HEK293 (cell line): ENCODE results near the gene INHBB.

Source experiments
- CTCF ChIA-PET: fragments of 350-600 bp; formaldehyde crosslinking; extraction: SDS; loops from one replicate; lab custom pipeline; 2021; ENCODE audit warnings: antibody characterized with exemption; lab: Yijun Ruan, JAX
- POLR2A ChIA-PET: fragments of 300-600 bp; formaldehyde crosslinking; extraction: SDS; loops from one replicate; lab custom pipeline; 2020; ENCODE audit warnings: antibody characterized with exemption, inconsistent platforms; lab: Yijun Ruan, JAX
- H3K27ac ChIP-seq: fragments of 200-500 bp; sonication (Bioruptor generic); 2 replicates; pipeline ENCODE4 v1.5.1; 2014; ENCODE audit warnings: low read depth, low read length, control low read depth, inconsistent platforms; ENCODE audit errors: extremely low read depth
- H3K36me3 ChIP-seq, 2 experiments: fragments of 200-500 bp in 1 of 2; sonication (Bioruptor generic) in 1 of 2; 1 replicate in 1 of 2; 2 replicates in 1 of 2; pipeline ENCODE4 v1.5.1; 2014 to 2017; ENCODE audit warnings: inconsistent platforms in 2 of 2, low read length in 2 of 2; ENCODE audit not compliant: control insufficient read depth in 2 of 2, insufficient read depth in 1 of 2
- H3K4me1 ChIP-seq: fragments of 200-500 bp; sonication (Bioruptor generic); 2 replicates; pipeline ENCODE4 v1.5.1; 2014; ENCODE audit warnings: mild to moderate bottlenecking, low read length, inconsistent platforms; ENCODE audit not compliant: control insufficient read depth, insufficient read depth
- H3K4me3 ChIP-seq: 2 replicates; pipeline ENCODE4 v1.5.1; 2011; ENCODE audit warnings: low read depth, mild to moderate bottlenecking, control low read depth, low read length, moderate library complexity
- H3K9me3 ChIP-seq: fragments of 200-500 bp; sonication (Bioruptor generic); 2 replicates; pipeline ENCODE4 v1.5.1; 2014; ENCODE audit warnings: low read depth, low read length, inconsistent platforms; ENCODE audit not compliant: control insufficient read depth, insufficient read depth
- KLF9 ChIP-seq: fragments of 450-650 bp; formaldehyde crosslinking; IDR thresholded peaks from 2 replicates; pipeline ENCODE4 v1.5.1; 2016; ENCODE audit warnings: missing biosample characterization, missing genetic modification characterization, low read depth
- ZBTB7A ChIP-seq: fragments of 450-650 bp; formaldehyde crosslinking; IDR thresholded peaks from 2 replicates; pipeline ENCODE4 v1.5.1; 2016; ENCODE audit warnings: low read depth, missing biosample characterization, missing genetic modification characterization
- ZNF2 ChIP-seq: fragments of 450-650 bp; formaldehyde crosslinking; IDR thresholded peaks from 2 replicates; pipeline ENCODE4 v1.5.1; 2016; ENCODE audit warnings: missing biosample characterization, missing genetic modification characterization
- ZNF274 ChIP-seq, 2 experiments: fragments of 200-500 bp in 1 of 2; fragments of 450-650 bp in 1 of 2; sonication (Bioruptor generic) in 1 of 2; formaldehyde crosslinking in 1 of 2; IDR thresholded peaks; 2 replicates each; pipeline versions ENCODE4 v1.5.1 to v1.6.1; 2014 to 2016; ENCODE audit warnings: borderline replicate concordance in 1 of 2, inconsistent platforms in 1 of 2, low read length in 1 of 2, missing biosample characterization in 1 of 2, missing genetic modification characterization in 1 of 2
- ZNF426 ChIP-seq: fragments of 450-650 bp; formaldehyde crosslinking; IDR thresholded peaks from 2 replicates; pipeline ENCODE4 v1.5.1; 2017; ENCODE audit warnings: missing biosample characterization, missing genetic modification characterization, mild to moderate bottlenecking, inconsistent platforms, moderate library complexity
- ZNF48 ChIP-seq: fragments of 450-650 bp; formaldehyde crosslinking; IDR thresholded peaks from 2 replicates; pipeline ENCODE4 v1.5.1; 2016; ENCODE audit warnings: missing biosample characterization, missing genetic modification characterization
- ZNF629 ChIP-seq: fragments of 450-650 bp; formaldehyde crosslinking; IDR thresholded peaks from 2 replicates; pipeline ENCODE4 v1.5.1; 2017; ENCODE audit warnings: missing biosample characterization, missing genetic modification characterization
- ZNF654 ChIP-seq: fragments of 450-650 bp; formaldehyde crosslinking; IDR thresholded peaks from 2 replicates; pipeline ENCODE4 v1.5.1; 2016; ENCODE audit warnings: low read depth, missing biosample characterization, missing genetic modification characterization
- ZXDB ChIP-seq: fragments of 450-650 bp; formaldehyde crosslinking; IDR thresholded peaks from 2 replicates; pipeline ENCODE4 v1.5.1; 2016; ENCODE audit warnings: missing biosample characterization, missing genetic modification characterization
- TF ChIP-seq, protein P1 (sequence below): fragments of 450-650 bp; formaldehyde crosslinking; IDR thresholded peaks from 2 replicates; pipeline ENCODE4 v1.5.1; 2016; ENCODE audit warnings: missing biosample characterization, missing genetic modification characterization, borderline replicate concordance
- TF ChIP-seq, protein P2 (sequence below): fragments of 450-650 bp; formaldehyde crosslinking; IDR thresholded peaks from 2 replicates; pipeline ENCODE4 v1.5.1; 2016; ENCODE audit warnings: missing biosample characterization, missing genetic modification characterization
- TF ChIP-seq, protein P3 (sequence below): fragments of 450-650 bp; formaldehyde crosslinking; IDR thresholded peaks from 2 replicates; pipeline ENCODE4 v1.5.1; 2017; ENCODE audit warnings: missing biosample characterization, missing genetic modification characterization
- TF ChIP-seq, protein P4 (sequence below): fragments of 450-650 bp; formaldehyde crosslinking; IDR thresholded peaks from 2 replicates; pipeline ENCODE4 v1.5.1; 2016; ENCODE audit warnings: missing biosample characterization, missing genetic modification characterization
- TF ChIP-seq, protein P5 (sequence below): IDR thresholded peaks from 2 replicates; pipeline ENCODE4 v1.6.1; 2011; ENCODE audit warnings: mild to moderate bottlenecking, low read depth, low read length, borderline replicate concordance

Gene INHBB

DNA sequence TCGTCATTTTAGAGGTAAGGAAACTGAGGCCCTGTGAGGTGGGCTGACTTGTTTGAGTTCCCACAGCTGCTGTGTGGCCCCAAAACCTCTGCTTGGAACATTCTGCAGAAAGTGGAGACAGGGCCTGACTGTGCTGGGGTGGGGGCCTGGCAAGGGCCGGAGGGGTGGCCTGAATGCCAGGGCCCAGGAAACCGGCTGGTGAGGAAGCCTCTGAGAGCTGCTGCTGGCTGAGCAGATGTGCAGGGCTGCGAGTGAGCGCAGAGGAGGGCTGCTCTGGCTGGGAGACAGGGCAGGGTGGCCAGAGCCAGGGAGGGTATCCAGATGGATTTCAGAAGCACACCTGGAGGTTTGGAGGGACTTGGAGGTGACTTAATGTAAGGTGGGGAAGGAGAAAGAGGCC, 29.9 kb upstream of the INHBB start:
- POLR2A ChIA-PET, result no interaction called here
- no peaks in the 10 kb centered on the region for H3K9me3 ChIP-seq
- H3K4me1 ChIP-seq, result no peaks in the 10 kb centered on the region
- H3K4me3 ChIP-seq, result no peak overlapping the region
- CTCF ChIA-PET, result interaction anchor here (0.6 kb wide), 1 partner anchor 697 kb away, joined by 3 read pairs; no protein-coding TSS in a partner anchor
- no peaks in the 10 kb centered on the region for H3K36me3 ChIP-seq
- TF ChIP-seq ZNF654, result no peak
- TF ChIP-seq, protein P1, sequence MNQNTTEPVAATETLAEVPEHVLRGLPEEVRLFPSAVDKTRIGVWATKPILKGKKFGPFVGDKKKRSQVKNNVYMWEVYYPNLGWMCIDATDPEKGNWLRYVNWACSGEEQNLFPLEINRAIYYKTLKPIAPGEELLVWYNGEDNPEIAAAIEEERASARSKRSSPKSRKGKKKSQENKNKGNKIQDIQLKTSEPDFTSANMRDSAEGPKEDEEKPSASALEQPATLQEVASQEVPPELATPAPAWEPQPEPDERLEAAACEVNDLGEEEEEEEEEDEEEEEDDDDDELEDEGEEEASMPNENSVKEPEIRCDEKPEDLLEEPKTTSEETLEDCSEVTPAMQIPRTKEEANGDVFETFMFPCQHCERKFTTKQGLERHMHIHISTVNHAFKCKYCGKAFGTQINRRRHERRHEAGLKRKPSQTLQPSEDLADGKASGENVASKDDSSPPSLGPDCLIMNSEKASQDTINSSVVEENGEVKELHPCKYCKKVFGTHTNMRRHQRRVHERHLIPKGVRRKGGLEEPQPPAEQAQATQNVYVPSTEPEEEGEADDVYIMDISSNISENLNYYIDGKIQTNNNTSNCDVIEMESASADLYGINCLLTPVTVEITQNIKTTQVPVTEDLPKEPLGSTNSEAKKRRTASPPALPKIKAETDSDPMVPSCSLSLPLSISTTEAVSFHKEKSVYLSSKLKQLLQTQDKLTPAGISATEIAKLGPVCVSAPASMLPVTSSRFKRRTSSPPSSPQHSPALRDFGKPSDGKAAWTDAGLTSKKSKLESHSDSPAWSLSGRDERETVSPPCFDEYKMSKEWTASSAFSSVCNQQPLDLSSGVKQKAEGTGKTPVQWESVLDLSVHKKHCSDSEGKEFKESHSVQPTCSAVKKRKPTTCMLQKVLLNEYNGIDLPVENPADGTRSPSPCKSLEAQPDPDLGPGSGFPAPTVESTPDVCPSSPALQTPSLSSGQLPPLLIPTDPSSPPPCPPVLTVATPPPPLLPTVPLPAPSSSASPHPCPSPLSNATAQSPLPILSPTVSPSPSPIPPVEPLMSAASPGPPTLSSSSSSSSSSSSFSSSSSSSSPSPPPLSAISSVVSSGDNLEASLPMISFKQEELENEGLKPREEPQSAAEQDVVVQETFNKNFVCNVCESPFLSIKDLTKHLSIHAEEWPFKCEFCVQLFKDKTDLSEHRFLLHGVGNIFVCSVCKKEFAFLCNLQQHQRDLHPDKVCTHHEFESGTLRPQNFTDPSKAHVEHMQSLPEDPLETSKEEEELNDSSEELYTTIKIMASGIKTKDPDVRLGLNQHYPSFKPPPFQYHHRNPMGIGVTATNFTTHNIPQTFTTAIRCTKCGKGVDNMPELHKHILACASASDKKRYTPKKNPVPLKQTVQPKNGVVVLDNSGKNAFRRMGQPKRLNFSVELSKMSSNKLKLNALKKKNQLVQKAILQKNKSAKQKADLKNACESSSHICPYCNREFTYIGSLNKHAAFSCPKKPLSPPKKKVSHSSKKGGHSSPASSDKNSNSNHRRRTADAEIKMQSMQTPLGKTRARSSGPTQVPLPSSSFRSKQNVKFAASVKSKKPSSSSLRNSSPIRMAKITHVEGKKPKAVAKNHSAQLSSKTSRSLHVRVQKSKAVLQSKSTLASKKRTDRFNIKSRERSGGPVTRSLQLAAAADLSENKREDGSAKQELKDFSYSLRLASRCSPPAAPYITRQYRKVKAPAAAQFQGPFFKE (tag by site-specific recombination), result no peak
- TF ChIP-seq, protein P2, sequence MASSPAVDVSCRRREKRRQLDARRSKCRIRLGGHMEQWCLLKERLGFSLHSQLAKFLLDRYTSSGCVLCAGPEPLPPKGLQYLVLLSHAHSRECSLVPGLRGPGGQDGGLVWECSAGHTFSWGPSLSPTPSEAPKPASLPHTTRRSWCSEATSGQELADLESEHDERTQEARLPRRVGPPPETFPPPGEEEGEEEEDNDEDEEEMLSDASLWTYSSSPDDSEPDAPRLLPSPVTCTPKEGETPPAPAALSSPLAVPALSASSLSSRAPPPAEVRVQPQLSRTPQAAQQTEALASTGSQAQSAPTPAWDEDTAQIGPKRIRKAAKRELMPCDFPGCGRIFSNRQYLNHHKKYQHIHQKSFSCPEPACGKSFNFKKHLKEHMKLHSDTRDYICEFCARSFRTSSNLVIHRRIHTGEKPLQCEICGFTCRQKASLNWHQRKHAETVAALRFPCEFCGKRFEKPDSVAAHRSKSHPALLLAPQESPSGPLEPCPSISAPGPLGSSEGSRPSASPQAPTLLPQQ (tag by site-specific recombination), result no peak
- no peak for TF ChIP-seq ZNF274 (IDR thresholded peaks at IDR 0.05; ENCODE audit: low read length)
- TF ChIP-seq ZNF274 (tag by site-specific recombination; IDR thresholded peaks at IDR 0.05; ENCODE audit: borderline replicate concordance), result no peak
- no peak for TF ChIP-seq ZNF426 (tag by site-specific recombination)
- TF ChIP-seq ZBTB7A (tag by site-specific recombination), result no peak
- no peak for TF ChIP-seq ZXDB
- H3K27ac ChIP-seq, result no peak overlapping the region

DNA sequence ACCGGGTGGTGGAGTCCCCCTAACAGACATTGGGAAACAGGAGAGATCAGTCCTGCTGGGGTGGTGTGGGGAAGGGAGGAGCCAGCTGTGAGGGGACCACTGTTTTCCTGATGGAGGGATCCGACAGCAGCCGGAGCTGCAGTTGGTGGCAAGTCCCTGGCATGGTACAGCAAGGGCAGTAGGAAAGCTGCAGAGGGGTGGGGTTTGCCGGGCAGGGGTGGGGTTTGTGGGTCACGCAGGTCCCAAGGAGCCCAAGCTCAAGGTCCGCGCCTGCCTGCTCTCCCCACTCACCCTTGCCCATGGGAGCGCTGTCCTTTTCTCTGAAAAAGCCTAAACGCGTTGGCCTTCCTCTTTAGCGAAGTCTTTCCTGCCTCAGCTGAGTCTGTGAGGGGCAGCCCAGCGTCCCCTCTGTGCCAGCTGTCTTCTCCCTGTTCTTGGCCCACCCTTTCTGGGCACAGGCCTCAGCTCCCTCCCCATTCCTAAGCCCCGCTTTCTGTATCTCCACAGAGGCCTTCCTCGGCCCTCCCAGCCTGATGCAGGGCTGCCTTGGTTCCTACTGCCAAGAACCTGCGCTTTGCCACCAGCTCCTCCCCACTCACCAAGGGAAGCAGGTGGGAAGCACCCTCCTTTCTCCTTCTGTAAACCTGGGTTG, 29.3 kb upstream of the INHBB start:
- Histone ChIP-seq H3K4me1 (no peaks in the 10 kb centered on the region), H3K4me3 (no peak overlapping the region), H3K27ac (no peak overlapping the region), H3K9me3 (no peaks in the 10 kb centered on the region), H3K36me3 (no peaks in the 10 kb centered on the region)
- no peak for TF ChIP-seq ZNF48 (tag by site-specific recombination)
- TF ChIP-seq, protein P3, sequence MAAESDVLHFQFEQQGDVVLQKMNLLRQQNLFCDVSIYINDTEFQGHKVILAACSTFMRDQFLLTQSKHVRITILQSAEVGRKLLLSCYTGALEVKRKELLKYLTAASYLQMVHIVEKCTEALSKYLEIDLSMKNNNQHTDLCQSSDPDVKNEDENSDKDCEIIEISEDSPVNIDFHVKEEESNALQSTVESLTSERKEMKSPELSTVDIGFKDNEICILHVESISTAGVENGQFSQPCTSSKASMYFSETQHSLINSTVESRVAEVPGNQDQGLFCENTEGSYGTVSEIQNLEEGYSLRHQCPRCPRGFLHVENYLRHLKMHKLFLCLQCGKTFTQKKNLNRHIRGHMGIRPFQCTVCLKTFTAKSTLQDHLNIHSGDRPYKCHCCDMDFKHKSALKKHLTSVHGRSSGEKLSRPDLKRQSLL (tag by site-specific recombination), result no peak
- TF ChIP-seq ZNF2, result no peak
- TF ChIP-seq, protein P4, sequence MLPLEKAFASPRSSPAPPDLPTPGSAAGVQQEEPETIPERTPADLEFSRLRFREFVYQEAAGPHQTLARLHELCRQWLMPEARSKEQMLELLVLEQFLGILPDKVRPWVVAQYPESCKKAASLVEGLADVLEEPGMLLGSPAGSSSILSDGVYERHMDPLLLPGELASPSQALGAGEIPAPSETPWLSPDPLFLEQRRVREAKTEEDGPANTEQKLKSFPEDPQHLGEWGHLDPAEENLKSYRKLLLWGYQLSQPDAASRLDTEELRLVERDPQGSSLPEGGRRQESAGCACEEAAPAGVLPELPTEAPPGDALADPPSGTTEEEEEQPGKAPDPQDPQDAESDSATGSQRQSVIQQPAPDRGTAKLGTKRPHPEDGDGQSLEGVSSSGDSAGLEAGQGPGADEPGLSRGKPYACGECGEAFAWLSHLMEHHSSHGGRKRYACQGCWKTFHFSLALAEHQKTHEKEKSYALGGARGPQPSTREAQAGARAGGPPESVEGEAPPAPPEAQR (tag by site-specific recombination), result no peak
- TF ChIP-seq, protein P5, sequence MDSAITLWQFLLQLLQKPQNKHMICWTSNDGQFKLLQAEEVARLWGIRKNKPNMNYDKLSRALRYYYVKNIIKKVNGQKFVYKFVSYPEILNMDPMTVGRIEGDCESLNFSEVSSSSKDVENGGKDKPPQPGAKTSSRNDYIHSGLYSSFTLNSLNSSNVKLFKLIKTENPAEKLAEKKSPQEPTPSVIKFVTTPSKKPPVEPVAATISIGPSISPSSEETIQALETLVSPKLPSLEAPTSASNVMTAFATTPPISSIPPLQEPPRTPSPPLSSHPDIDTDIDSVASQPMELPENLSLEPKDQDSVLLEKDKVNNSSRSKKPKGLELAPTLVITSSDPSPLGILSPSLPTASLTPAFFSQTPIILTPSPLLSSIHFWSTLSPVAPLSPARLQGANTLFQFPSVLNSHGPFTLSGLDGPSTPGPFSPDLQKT, result no peak
- TF ChIP-seq ZNF629 (tag by site-specific recombination), result no peak
- TF ChIP-seq KLF9 (tag by site-specific recombination), result no peak
- POLR2A ChIA-PET, result no interaction called here
- CTCF ChIA-PET, result interaction anchor here (0.9 kb wide), 1 partner anchor 12 kb away, joined by 3 read pairs; no protein-coding TSS in a partner anchor
